ENCODE data around the gene SMIM23.

GRCh38 chr5:171840066-171840465 is 54.4 kb downstream of the SMIM23 start:
- no peak for TF ChIP-seq ELK4 (IDR thresholded peaks at IDR 0.05; ENCODE audit: borderline replicate concordance, low read depth, low read length)
- TF ChIP-seq, protein P1, sequence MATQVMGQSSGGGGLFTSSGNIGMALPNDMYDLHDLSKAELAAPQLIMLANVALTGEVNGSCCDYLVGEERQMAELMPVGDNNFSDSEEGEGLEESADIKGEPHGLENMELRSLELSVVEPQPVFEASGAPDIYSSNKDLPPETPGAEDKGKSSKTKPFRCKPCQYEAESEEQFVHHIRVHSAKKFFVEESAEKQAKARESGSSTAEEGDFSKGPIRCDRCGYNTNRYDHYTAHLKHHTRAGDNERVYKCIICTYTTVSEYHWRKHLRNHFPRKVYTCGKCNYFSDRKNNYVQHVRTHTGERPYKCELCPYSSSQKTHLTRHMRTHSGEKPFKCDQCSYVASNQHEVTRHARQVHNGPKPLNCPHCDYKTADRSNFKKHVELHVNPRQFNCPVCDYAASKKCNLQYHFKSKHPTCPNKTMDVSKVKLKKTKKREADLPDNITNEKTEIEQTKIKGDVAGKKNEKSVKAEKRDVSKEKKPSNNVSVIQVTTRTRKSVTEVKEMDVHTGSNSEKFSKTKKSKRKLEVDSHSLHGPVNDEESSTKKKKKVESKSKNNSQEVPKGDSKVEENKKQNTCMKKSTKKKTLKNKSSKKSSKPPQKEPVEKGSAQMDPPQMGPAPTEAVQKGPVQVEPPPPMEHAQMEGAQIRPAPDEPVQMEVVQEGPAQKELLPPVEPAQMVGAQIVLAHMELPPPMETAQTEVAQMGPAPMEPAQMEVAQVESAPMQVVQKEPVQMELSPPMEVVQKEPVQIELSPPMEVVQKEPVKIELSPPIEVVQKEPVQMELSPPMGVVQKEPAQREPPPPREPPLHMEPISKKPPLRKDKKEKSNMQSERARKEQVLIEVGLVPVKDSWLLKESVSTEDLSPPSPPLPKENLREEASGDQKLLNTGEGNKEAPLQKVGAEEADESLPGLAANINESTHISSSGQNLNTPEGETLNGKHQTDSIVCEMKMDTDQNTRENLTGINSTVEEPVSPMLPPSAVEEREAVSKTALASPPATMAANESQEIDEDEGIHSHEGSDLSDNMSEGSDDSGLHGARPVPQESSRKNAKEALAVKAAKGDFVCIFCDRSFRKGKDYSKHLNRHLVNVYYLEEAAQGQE (tag by site-specific recombination; IDR thresholded peaks at IDR 0.05), result no peak
- no peak for TF ChIP-seq ATF2 (tag by site-specific recombination; IDR thresholded peaks at IDR 0.05; ENCODE audit: low read depth)

Measured in HEK293 (cell line).